ENCODE measurements around the gene DHRS9. TPM values are rescaled to one million over a fixed set of nuclear protein-coding genes. Genes with fewer than 3 reads are reported as not detected.
"Not testable (repeated sequence)": the region's sequence is repeated elsewhere in the genome, so short reads cannot be mapped to it uniquely, and the experiment has no call there.

The DHRS9 gene
- polyA plus RNA-seq, 3 donors from 2014 or later, result 0.31 TPM; not detected in 2

- peaks cover 3 to 19% (median 11%) of the 10 kb centered on the region in 6 donors for H3K9me3 Mint-ChIP-seq
- no peak overlapping the region for H3K27ac Mint-ChIP-seq
- no peak overlapping the region for H3K4me3 Mint-ChIP-seq
- peaks cover 2 to 8% of the 10 kb centered on the region in 2 donors for H3K4me1 Mint-ChIP-seq
- H3K27me3 Mint-ChIP-seq (ENCODE audit: low read depth in 3 of 3), result peaks cover 0 to 5% (median 4%) of the 10 kb centered on the region in 3 donors
- DNase-seq, result no peak
- peaks cover 6 to 9% (median 6%) of the 10 kb centered on the region in 3 donors for H3K36me3 Mint-ChIP-seq
Measured at GRCh38 chr2:169046440-169047151, 22.8 kb upstream of the DHRS9 start.

- no peak for DNase-seq
- no peak overlapping the region for H3K4me3 Mint-ChIP-seq
- peaks cover 2 to 6% (median 2%) of the 10 kb centered on the region in 3 donors for H3K36me3 Mint-ChIP-seq
- peaks cover 0 to 5% (median 4%) of the 10 kb centered on the region in 3 donors for H3K27me3 Mint-ChIP-seq (ENCODE audit: low read depth in 3 of 3)
- peaks cover 2 to 7% of the 10 kb centered on the region in 2 donors for H3K4me1 Mint-ChIP-seq
- no peak overlapping the region for H3K27ac Mint-ChIP-seq
- H3K9me3 Mint-ChIP-seq, result peaks cover 3 to 11% (median 6%) of the 10 kb centered on the region in 6 donors
Measured at GRCh38 chr2:169047256-169048250, 21.8 kb upstream of the DHRS9 start.

GRCh38 chr2:169049142-169049541 lies 20.2 kb upstream of the DHRS9 start:
- Mint-ChIP-seq H3K36me3 (no peaks in the 10 kb centered on the region), H3K4me1 (peaks cover 2 to 7% of the 10 kb centered on the region in 2 donors), H3K27me3 (ENCODE audit: low read depth in 3 of 3) (peaks cover 0 to 5% (median 4%) of the 10 kb centered on the region in 3 donors), H3K27ac (no peak overlapping the region), H3K4me3 (no peak overlapping the region), H3K9me3 (peaks cover under 1 to 4% (median 2%) of the 10 kb centered on the region in 6 donors)
- no peak for DNase-seq

GRCh38 chr2:169050476-169051240 lies 18.7 kb upstream of the DHRS9 start:
- H3K27ac Mint-ChIP-seq, result no peak overlapping the region

GRCh38 chr2:169054575-169054974 lies 14.8 kb upstream of the DHRS9 start:
- not testable (repeated sequence) for H3K27ac Mint-ChIP-seq; H3K27me3 Mint-ChIP-seq (ENCODE audit: low read depth in 3 of 3); H3K4me1 Mint-ChIP-seq; H3K4me3 Mint-ChIP-seq; DNase-seq
- Mint-ChIP-seq H3K9me3 (peaks cover 13 to 31% (median 19%) of the 10 kb centered on the region in 6 donors), H3K36me3 (peaks cover 7 to 10% (median 10%) of the 10 kb centered on the region in 3 donors)

More at GRCh38 chr2:169050476-169051240, 18.7 kb upstream of the DHRS9 start:
- peaks cover 2 to 7% of the 10 kb centered on the region in 2 donors for H3K4me1 Mint-ChIP-seq
- peaks cover 0 to 6% (median 3%) of the 10 kb centered on the region in 3 donors for H3K27me3 Mint-ChIP-seq (ENCODE audit: low read depth in 3 of 3)
- H3K4me3 Mint-ChIP-seq, result no peak overlapping the region
- H3K9me3 Mint-ChIP-seq, result peaks cover 12 to 17% (median 16%) of the 10 kb centered on the region in 6 donors
- peaks cover 4 to 10% (median 5%) of the 10 kb centered on the region in 3 donors for H3K36me3 Mint-ChIP-seq
- DNase-seq, result no peak

- not testable (repeated sequence) for DNase-seq; H3K27me3 Mint-ChIP-seq (ENCODE audit: low read depth in 3 of 3); H3K27ac Mint-ChIP-seq; H3K4me1 Mint-ChIP-seq; H3K4me3 Mint-ChIP-seq; H3K36me3 Mint-ChIP-seq; H3K9me3 Mint-ChIP-seq
Measured at GRCh38 chr2:169064199-169064598, 5.2 kb upstream of the DHRS9 start.

- no peaks in the 10 kb centered on the region for H3K4me1 Mint-ChIP-seq
- H3K9me3 Mint-ChIP-seq, result no peaks in the 10 kb centered on the region
- no peak overlapping the region for H3K4me3 Mint-ChIP-seq
- DNase-seq, result no peak
- no peaks in the 10 kb centered on the region for H3K36me3 Mint-ChIP-seq
- H3K27ac Mint-ChIP-seq, result peak overlapping the region in 1 of 6 donors; percentile 12
- peaks cover 0 to 4% (median 1%) of the 10 kb centered on the region in 3 donors for H3K27me3 Mint-ChIP-seq (ENCODE audit: low read depth in 3 of 3)
Measured at GRCh38 chr2:169065422-169065821, 3.9 kb upstream of the DHRS9 start.

- Mint-ChIP-seq H3K4me3 (no peak overlapping the region), H3K36me3 (no peaks in the 10 kb centered on the region), H3K27ac (peak overlapping the region in 1 of 6 donors; percentile 56), H3K27me3 (ENCODE audit: low read depth in 3 of 3) (peaks cover 0 to 4% (median 1%) of the 10 kb centered on the region in 3 donors), H3K9me3 (no peaks in the 10 kb centered on the region), H3K4me1 (no peaks in the 10 kb centered on the region)
- no peak for DNase-seq
Measured at GRCh38 chr2:169065864-169066517, 3.4 kb upstream of the DHRS9 start.

- no peak for DNase-seq
- no peaks in the 10 kb centered on the region for H3K9me3 Mint-ChIP-seq
- H3K4me1 Mint-ChIP-seq, result peaks cover 0 to 1% of the 10 kb centered on the region in 2 donors
- H3K36me3 Mint-ChIP-seq, result no peaks in the 10 kb centered on the region
- H3K27me3 Mint-ChIP-seq (ENCODE audit: low read depth in 3 of 3), result peaks cover 0 to 4% (median 3%) of the 10 kb centered on the region in 3 donors
- no peak overlapping the region for H3K4me3 Mint-ChIP-seq
- H3K27ac Mint-ChIP-seq, result no peak overlapping the region
Measured at GRCh38 chr2:169066897-169067296, 2.5 kb upstream of the DHRS9 start.

GRCh38 chr2:169069833-169070232 lies 470 bp downstream of the DHRS9 start:
- H3K27me3 Mint-ChIP-seq (ENCODE audit: low read depth in 3 of 3), result peaks cover 0 to 6% (median 3%) of the 10 kb centered on the region in 3 donors
- H3K9me3 Mint-ChIP-seq, result no peaks in the 10 kb centered on the region
- no peak overlapping the region for H3K27ac Mint-ChIP-seq
- no peak for DNase-seq
- H3K4me3 Mint-ChIP-seq, result no peak overlapping the region
- H3K36me3 Mint-ChIP-seq, result no peaks in the 10 kb centered on the region
- H3K4me1 Mint-ChIP-seq, result peaks cover 4 to 10% of the 10 kb centered on the region in 2 donors

- H3K27me3 Mint-ChIP-seq (ENCODE audit: low read depth in 3 of 3), result peaks cover 0 to 6% (median 3%) of the 10 kb centered on the region in 3 donors
- H3K36me3 Mint-ChIP-seq, result no peaks in the 10 kb centered on the region
- no peak for DNase-seq
- no peak overlapping the region for H3K4me3 Mint-ChIP-seq
- H3K27ac Mint-ChIP-seq, result no peak overlapping the region
- peaks cover 4 to 10% of the 10 kb centered on the region in 2 donors for H3K4me1 Mint-ChIP-seq
- no peaks in the 10 kb centered on the region for H3K9me3 Mint-ChIP-seq
Measured at GRCh38 chr2:169071455-169071854, 2.1 kb downstream of the DHRS9 start.

GRCh38 chr2:169072163-169072925 lies 3.0 kb downstream of the DHRS9 start:
- Mint-ChIP-seq H3K9me3 (no peaks in the 10 kb centered on the region), H3K27me3 (ENCODE audit: low read depth in 3 of 3) (peaks cover 0 to 4% (median 3%) of the 10 kb centered on the region in 3 donors), H3K4me3 (no peak overlapping the region), H3K4me1 (peaks cover 4 to 10% of the 10 kb centered on the region in 2 donors), H3K27ac (no peak overlapping the region), H3K36me3 (no peaks in the 10 kb centered on the region)
- no peak for DNase-seq
